Measurements from ENCODE around the gene IFIT2. TPM values are rescaled to one million over a fixed set of nuclear protein-coding genes. Genes with fewer than 3 reads are reported as not detected.
"Not testable (repeated sequence)": the region's sequence is repeated elsewhere in the genome, so short reads cannot be mapped to it uniquely, and the experiment has no call there.

IFIT2 gene
- total RNA-seq, 4 donors from 2014 or later = 3.3 to 10.9 (median 4.7) TPM

DNA sequence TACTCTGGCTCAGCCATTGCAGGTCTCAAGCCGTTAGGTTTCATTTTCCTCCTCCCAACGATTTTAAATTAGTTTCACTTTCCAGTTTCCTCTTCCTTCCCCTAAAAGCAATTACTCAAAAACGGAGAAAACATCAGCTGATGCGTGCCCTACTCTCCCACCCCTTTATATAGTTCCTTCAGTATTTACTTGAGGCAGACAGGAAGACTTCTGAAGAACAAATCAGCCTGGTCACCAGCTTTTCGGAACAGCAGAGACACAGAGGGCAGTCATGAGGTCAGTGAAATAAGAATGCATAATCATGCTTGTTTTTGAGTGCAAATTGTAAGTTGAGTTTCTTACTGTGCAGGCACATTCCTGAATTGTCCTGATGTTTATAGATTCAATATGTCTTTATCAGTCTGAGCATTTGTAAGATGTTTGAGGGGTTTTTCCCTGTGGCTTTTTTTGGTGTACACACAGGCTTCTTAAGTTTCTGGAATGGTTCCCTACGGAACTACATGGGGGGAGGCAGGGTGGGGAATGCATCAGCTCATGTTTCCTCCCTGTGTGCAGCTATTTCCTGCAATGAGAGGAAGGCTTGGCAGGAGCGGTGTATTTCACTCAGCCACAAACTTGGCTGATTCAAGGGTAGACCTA lies 26.1 kb downstream of the IFIT2 start, which contains the start of gene IFIT3:
Gene IFIT3, plus strand, starts transcription at position 195 of the 639 bp plus-strand sequence. Its CDS starts 77 bp downstream, at position 272.
- peak in 2 of 3 donors; percentile 37 to 64 for DNase-seq
- peak within 1 kb of the TSS; percentile 17 to 53 (median 36) for H3K4me3 ChIP-seq
- H3K9me3 ChIP-seq = no peaks in the 10 kb centered on the region
- peak within 1 kb of the TSS; percentile 59 to 86 (median 72) for H3K27ac ChIP-seq
- no peaks in the 10 kb centered on the region for H3K27me3 ChIP-seq
- H3K36me3 ChIP-seq = no peaks in the 10 kb centered on the region
- no peak for TF ChIP-seq POLR2A (IDR thresholded peaks at IDR 0.05)
- TF ChIP-seq, protein P1, sequence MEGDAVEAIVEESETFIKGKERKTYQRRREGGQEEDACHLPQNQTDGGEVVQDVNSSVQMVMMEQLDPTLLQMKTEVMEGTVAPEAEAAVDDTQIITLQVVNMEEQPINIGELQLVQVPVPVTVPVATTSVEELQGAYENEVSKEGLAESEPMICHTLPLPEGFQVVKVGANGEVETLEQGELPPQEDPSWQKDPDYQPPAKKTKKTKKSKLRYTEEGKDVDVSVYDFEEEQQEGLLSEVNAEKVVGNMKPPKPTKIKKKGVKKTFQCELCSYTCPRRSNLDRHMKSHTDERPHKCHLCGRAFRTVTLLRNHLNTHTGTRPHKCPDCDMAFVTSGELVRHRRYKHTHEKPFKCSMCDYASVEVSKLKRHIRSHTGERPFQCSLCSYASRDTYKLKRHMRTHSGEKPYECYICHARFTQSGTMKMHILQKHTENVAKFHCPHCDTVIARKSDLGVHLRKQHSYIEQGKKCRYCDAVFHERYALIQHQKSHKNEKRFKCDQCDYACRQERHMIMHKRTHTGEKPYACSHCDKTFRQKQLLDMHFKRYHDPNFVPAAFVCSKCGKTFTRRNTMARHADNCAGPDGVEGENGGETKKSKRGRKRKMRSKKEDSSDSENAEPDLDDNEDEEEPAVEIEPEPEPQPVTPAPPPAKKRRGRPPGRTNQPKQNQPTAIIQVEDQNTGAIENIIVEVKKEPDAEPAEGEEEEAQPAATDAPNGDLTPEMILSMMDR (IDR thresholded peaks at IDR 0.05) = no peak
- peaks cover 0 to 37% (median 9%) of the 10 kb centered on the region in 4 donors for H3K4me1 ChIP-seq

DNA sequence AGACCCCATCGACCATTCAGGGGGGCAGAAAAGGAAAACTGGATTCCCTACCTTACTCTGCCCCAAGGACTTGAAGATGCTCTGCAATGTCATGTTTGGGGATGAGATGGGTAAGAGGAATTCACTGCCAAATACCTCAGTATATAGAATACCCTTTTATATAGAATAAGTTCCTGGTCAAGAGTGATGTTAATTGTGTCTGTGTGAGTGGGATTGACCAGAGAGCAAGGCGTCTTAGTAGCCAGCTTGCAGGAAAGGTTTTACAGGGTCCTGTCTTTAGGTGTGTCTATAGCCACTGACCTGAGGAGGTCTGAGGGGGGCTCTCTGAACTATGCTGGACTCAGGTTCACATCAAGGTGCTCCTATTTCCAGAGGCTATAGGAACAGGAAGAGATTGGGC lies 27.3 kb downstream of the IFIT2 start:
- H3K27ac ChIP-seq = peak overlapping the region in 1 of 4 donors; percentile 86
- no peaks in the 10 kb centered on the region for H3K36me3 ChIP-seq
- peaks cover 0 to 50% (median 16%) of the 10 kb centered on the region in 4 donors for H3K4me1 ChIP-seq
- H3K9me3 ChIP-seq = no peaks in the 10 kb centered on the region
- H3K27me3 ChIP-seq = no peaks in the 10 kb centered on the region
- no peak for TF ChIP-seq POLR2A (IDR thresholded peaks at IDR 0.05)
- TF ChIP-seq, protein P1 (IDR thresholded peaks at IDR 0.05) = no peak
- H3K4me3 ChIP-seq = no peak overlapping the region
- no peak for DNase-seq

DNA sequence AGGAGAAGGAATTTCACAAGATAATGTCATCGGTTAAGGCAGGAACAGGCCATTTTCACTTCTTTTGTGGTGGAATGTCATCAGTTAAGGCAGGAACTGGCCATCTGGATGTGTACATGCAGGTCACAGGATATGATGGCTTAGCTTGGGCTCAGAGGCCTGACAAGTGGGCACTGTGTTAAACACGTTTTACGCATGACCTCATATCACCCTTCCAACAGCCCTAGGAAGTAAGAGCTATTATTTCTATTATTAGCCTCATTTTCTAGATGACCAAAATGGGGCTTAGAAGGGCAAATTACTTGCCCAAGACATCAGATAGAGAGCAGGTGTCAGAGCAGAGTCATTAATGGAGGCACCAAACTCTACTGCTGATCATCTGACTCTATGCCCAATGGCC lies 28.2 kb downstream of the IFIT2 start:
- peak overlapping the region in 1 of 4 donors; percentile 6 for H3K27ac ChIP-seq
- not testable (repeated sequence) for H3K36me3 ChIP-seq, H3K9me3 ChIP-seq, H3K27me3 ChIP-seq, DNase-seq, H3K4me3 ChIP-seq
- H3K4me1 ChIP-seq = peaks cover 0 to 58% (median 16%) of the 10 kb centered on the region in 4 donors

DNA sequence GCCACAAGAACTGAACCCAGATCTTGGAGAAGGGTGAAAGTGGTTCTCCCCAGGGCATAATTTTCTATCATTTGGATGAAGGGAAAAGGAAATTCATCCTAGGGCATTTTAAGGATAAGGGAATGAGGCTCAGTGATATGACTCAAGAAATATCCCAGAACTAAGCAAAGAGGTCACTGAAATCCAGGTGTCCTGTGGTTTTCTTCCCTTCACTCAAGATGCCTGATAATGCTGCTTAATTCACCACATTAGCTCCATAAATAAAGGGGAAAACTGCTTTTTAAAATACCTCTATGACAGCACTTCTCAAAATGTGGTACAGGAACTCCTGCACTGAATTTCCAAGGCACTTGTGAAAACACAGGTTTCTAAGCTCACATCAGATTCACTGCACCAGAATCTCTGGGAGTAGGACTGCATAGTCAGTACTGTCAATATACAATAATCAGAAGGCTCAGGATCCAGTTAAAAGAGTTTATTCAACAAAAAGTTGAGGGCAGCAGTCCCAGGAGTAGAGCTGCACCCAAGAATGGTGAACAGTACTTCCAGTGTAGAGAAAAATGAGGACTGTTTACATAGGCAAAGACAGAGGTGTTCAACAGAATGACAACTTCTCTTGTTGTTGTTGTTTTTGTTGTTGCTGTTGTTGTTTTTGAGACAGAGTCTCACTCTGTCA lies 28.8 kb downstream of the IFIT2 start:
- Histone ChIP-seq H3K27me3 (no peaks in the 10 kb centered on the region), H3K36me3 (no peaks in the 10 kb centered on the region), H3K27ac (peak overlapping the region in 2 of 4 donors; percentile 14), H3K4me1 (peaks cover 0 to 61% (median 16%) of the 10 kb centered on the region in 4 donors), H3K9me3 (no peaks in the 10 kb centered on the region), H3K4me3 (no peak overlapping the region)
- DNase-seq = no peak
- TF ChIP-seq, protein P1 (IDR thresholded peaks at IDR 0.05) = no peak
- TF ChIP-seq POLR2A (IDR thresholded peaks at IDR 0.05) = no peak

DNA sequence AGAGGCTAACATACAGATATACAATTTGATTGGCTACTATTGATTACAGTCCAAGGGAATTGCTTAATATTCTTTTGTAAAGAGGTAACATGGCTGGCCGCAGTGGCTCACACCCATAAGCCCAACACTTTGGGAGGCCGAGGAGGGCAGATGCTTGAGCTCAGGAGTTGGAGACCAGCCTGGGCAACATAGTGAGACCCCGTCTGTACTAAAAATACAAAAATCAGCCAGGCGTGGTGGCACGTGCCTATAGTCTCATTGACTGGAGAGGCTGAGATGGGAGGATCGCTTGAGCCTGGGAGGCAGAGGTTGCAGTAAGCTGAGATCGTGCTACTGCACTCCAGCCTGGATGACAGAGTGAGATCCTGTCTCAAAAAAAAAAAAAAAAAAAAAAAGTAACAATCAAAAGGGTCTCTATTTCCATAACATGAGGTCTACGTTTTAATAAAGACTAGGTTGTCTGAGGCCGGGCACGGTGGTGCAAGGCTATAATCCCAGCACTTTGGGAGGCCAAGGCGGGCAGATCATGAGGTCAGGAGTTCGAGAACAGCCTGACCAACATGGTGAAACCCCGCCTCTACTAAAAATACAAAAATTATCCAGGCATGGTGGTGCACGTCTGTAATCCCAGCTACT lies 29.8 kb downstream of the IFIT2 start:
- not testable (repeated sequence) for DNase-seq, H3K27me3 ChIP-seq, H3K9me3 ChIP-seq, H3K36me3 ChIP-seq
- peak overlapping the region; percentile 64 to 88 (median 82) for H3K27ac ChIP-seq
- peak overlapping the region in 3 of 4 donors; percentile 22 to 49 (median 42) for H3K4me3 ChIP-seq
- H3K4me1 ChIP-seq = peaks cover 0 to 61% (median 16%) of the 10 kb centered on the region in 4 donors

DNA sequence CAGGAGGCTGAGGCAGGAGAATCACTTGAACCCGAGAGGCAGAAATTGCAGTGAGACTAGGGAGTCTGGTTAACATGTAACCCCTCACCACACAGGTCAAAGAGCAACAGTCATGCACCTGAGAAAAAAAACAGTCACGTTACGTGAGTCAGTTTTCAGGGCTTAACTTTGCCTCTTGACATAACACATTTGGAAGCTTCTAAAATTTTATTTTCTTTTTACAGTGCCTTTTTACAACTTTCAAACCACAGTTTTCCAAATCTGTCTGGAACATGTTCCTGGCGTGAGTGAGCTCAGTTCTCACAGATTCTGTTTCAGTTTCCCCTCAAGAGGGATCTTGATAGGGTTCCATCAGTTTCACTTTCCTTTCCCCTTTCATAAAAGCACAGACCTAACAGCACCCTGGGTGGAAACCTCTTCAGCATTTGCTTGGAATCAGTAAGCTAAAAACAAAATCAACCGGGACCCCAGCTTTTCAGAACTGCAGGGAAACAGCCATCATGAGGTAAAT lies 30.3 kb downstream of the IFIT2 start:
- TF ChIP-seq POLR2A (IDR thresholded peaks at IDR 0.05) = peak in 1 of 2 donors; percentile 30
- TF ChIP-seq, protein P1 (IDR thresholded peaks at IDR 0.05) = no peak
- Histone ChIP-seq H3K4me3 (peak overlapping the region; percentile 18 to 49 (median 32)), H3K27ac (peak overlapping the region; percentile 64 to 88 (median 82)), H3K4me1 (peaks cover 0 to 60% (median 14%) of the 10 kb centered on the region in 4 donors), H3K27me3 (no peaks in the 10 kb centered on the region), H3K9me3 (no peaks in the 10 kb centered on the region), H3K36me3 (no peaks in the 10 kb centered on the region)
- DNase-seq = peak in 2 of 3 donors; percentile 24 to 71
